Measurements from ENCODE around the gene UBR4.

- no peak for TF ChIP-seq POLR2A (IDR thresholded peaks at IDR 0.05)
- TF ChIP-seq, protein P1, sequence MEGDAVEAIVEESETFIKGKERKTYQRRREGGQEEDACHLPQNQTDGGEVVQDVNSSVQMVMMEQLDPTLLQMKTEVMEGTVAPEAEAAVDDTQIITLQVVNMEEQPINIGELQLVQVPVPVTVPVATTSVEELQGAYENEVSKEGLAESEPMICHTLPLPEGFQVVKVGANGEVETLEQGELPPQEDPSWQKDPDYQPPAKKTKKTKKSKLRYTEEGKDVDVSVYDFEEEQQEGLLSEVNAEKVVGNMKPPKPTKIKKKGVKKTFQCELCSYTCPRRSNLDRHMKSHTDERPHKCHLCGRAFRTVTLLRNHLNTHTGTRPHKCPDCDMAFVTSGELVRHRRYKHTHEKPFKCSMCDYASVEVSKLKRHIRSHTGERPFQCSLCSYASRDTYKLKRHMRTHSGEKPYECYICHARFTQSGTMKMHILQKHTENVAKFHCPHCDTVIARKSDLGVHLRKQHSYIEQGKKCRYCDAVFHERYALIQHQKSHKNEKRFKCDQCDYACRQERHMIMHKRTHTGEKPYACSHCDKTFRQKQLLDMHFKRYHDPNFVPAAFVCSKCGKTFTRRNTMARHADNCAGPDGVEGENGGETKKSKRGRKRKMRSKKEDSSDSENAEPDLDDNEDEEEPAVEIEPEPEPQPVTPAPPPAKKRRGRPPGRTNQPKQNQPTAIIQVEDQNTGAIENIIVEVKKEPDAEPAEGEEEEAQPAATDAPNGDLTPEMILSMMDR (IDR thresholded peaks at IDR 0.05) = no peak
Measured at GRCh38 chr1:19199329-19199968, 10.6 kb downstream of the UBR4 start.

Data from suprapubic skin (tissue), 3 donors.